A673 (cell line): ENCODE measurements around the gene SIGLEC7. TPM values are rescaled to one million over a fixed set of nuclear protein-coding genes. Genes with fewer than 3 reads are reported as not detected.

ENCODE experiments used
- BruUV-seq: library from RNA; stranded (reverse); fragments of 400-500 nt; replicated peaks from 2 replicates; lab custom pipeline; 2021; lab: Mats Ljungman, UMichigan
- CTCF ChIA-PET: fragments of 300-600 bp; sonication (Branson Sonifier 250); formaldehyde crosslinking; loops from one replicate; lab custom pipeline; 2022; ENCODE audit warnings: antibody characterized with exemption; lab: Charles Lee
- POLR2A ChIA-PET: fragments of 300-600 bp; sonication (Branson Sonifier 250); formaldehyde crosslinking; loops from one replicate; lab custom pipeline; 2022; ENCODE audit warnings: antibody characterized with exemption; ENCODE audit not compliant: low non-redundant PET; lab: Charles Lee
- DNase-seq: peaks from one replicate; pipeline ENCODE4 v3.0.0-alpha.2; 2015; ENCODE audit warnings: low spot score
- H3K27ac ChIP-seq: fragments of 200-600 bp; sonication (generic); 2 replicates; pipeline ENCODE4 v1.5.1; 2016; ENCODE audit warnings: mixed run types, low read depth, mild to moderate bottlenecking, mixed read lengths, antibody characterized with exemption, low read length; ENCODE audit not compliant: poor library complexity, severe bottlenecking
- H3K27me3 ChIP-seq: fragments of 200-600 bp; sonication (generic); replicated peaks from 2 replicates; pipeline ENCODE4 v1.6.1; 2017; ENCODE audit warnings: mixed run types, low read depth, mild to moderate bottlenecking, mixed read lengths, antibody characterized with exemption, low read length; ENCODE audit not compliant: insufficient read depth, poor library complexity
- H3K36me3 ChIP-seq: fragments of 200-600 bp; sonication (generic); 2 replicates; pipeline ENCODE4 v1.6.1; 2016; ENCODE audit warnings: mixed run types, mild to moderate bottlenecking, mixed read lengths, antibody characterized with exemption, low read length; ENCODE audit not compliant: insufficient read depth, poor library complexity, severe bottlenecking
- H3K4me1 ChIP-seq: fragments of 200-600 bp; sonication (generic); 2 replicates; pipeline ENCODE4 v1.6.1; 2017; ENCODE audit warnings: mixed run types, mild to moderate bottlenecking, mixed read lengths, antibody characterized with exemption, low read length; ENCODE audit not compliant: insufficient read depth, poor library complexity, severe bottlenecking
- H3K4me3 ChIP-seq: fragments of 200-600 bp; sonication (generic); 2 replicates; pipeline ENCODE4 v1.5.1; 2016; ENCODE audit warnings: low read depth, mixed run types, mild to moderate bottlenecking, mixed read lengths, low read length; ENCODE audit not compliant: poor library complexity, severe bottlenecking
- H3K9me3 ChIP-seq: fragments of 200-600 bp; sonication (generic); 2 replicates; pipeline ENCODE4 v1.6.1; 2016; ENCODE audit warnings: mixed run types, low read depth, mild to moderate bottlenecking, mixed read lengths, antibody characterized with exemption, low read length; ENCODE audit not compliant: poor library complexity, severe bottlenecking
- EZH2 ChIP-seq: fragments of 200-600 bp; sonication (generic); IDR thresholded peaks from 2 replicates; pipeline ENCODE4 v1.6.1; 2017; ENCODE audit warnings: borderline replicate concordance, low read depth, mild to moderate bottlenecking, mixed read lengths, antibody characterized with exemption, low read length; ENCODE audit not compliant: poor library complexity, severe bottlenecking
- intact Hi-C: fragments of 100-400 bp; cut with micrococcal nuclease; formaldehyde crosslinking; loops from one replicate; pipeline ENCODE4 v1.10.0; 2022; ENCODE audit not compliant: unreplicated experiment
- total RNA-seq: library from RNA; stranded (reverse); gene quantifications from 2 replicates; pipeline ENCODE4 v1.2.3, GENCODE V29; 2021
- TF ChIP-seq, protein P1 (sequence below): fragments of 300-800, 200-600 bp; sonication (generic); conservative IDR thresholded peaks from 2 replicates; pipeline ENCODE4 v1.5.1; 2017; ENCODE audit warnings: low read depth, mild to moderate bottlenecking, antibody characterized with exemption, low read length, moderate library complexity, mixed read lengths

Gene SIGLEC7
- total RNA-seq, 1 experiment from 2014 or later, result not detected

DNA sequence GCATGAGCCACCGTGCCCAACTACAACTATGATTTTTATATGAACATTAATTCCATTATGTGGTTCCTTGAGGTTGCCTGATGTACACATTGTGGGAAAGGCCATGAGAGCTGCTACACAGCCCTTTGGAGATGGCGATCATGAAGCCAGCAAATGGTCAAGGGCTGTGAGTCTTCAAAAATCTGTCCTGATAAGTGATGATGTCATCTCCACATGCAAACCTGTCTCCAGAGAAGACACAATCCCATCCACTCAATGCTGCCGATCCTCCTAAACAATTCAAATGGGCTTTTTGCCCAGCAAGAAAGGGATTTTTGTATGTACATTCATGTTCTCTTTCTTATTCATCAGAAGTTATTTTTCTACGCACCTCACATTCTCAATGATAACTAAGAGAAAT, 17.6 kb downstream of the SIGLEC7 start:
- Histone ChIP-seq H3K9me3 (no peaks in the 10 kb centered on the region), H3K27me3 (no peaks in the 10 kb centered on the region), H3K4me3 (no peak overlapping the region), H3K36me3 (no peaks in the 10 kb centered on the region), H3K4me1 (no peaks in the 10 kb centered on the region), H3K27ac (no peak overlapping the region)
- ChIA-PET CTCF (no interaction called here), POLR2A (no interaction called here)
- intact Hi-C loops, result loop anchor here (2.0 kb wide), 1 partner anchor 99 kb away; no protein-coding TSS in a partner anchor
- DNase-seq, result no peak
- no TSS peak for BruUV-seq
- TF ChIP-seq EZH2, result no peak
- TF ChIP-seq, protein P1, sequence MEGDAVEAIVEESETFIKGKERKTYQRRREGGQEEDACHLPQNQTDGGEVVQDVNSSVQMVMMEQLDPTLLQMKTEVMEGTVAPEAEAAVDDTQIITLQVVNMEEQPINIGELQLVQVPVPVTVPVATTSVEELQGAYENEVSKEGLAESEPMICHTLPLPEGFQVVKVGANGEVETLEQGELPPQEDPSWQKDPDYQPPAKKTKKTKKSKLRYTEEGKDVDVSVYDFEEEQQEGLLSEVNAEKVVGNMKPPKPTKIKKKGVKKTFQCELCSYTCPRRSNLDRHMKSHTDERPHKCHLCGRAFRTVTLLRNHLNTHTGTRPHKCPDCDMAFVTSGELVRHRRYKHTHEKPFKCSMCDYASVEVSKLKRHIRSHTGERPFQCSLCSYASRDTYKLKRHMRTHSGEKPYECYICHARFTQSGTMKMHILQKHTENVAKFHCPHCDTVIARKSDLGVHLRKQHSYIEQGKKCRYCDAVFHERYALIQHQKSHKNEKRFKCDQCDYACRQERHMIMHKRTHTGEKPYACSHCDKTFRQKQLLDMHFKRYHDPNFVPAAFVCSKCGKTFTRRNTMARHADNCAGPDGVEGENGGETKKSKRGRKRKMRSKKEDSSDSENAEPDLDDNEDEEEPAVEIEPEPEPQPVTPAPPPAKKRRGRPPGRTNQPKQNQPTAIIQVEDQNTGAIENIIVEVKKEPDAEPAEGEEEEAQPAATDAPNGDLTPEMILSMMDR, result no peak

DNA sequence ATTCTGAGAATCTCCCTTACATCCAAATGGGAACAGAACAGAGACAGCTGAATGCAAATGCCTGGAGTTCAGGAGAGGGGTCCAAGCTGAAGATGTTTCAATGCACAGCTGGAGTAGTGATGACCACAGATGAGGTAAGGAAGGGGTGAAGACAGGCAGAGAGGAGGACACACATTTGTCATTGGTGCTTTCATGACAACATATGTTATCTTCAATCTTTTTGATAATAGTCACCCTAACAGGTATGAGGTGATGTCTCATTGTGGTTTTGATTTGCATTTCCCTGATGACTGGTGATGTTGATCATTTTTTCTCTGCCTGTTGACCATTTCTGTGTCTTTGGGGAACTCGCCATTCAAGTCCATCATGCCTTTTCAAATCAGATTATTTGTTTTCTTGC, 19.2 kb downstream of the SIGLEC7 start:
- Histone ChIP-seq H3K36me3 (no peaks in the 10 kb centered on the region), H3K27me3 (no peaks in the 10 kb centered on the region), H3K4me1 (no peaks in the 10 kb centered on the region), H3K9me3 (no peaks in the 10 kb centered on the region), H3K4me3 (no peak overlapping the region), H3K27ac (no peak overlapping the region)
- DNase-seq, result no peak
- no TSS peak for BruUV-seq
- CTCF ChIA-PET, result no interaction called here
- intact Hi-C loops, result no loop called here
- no peak for TF ChIP-seq EZH2
- TF ChIP-seq, protein P1, result no peak
- POLR2A ChIA-PET, result no interaction called here

DNA sequence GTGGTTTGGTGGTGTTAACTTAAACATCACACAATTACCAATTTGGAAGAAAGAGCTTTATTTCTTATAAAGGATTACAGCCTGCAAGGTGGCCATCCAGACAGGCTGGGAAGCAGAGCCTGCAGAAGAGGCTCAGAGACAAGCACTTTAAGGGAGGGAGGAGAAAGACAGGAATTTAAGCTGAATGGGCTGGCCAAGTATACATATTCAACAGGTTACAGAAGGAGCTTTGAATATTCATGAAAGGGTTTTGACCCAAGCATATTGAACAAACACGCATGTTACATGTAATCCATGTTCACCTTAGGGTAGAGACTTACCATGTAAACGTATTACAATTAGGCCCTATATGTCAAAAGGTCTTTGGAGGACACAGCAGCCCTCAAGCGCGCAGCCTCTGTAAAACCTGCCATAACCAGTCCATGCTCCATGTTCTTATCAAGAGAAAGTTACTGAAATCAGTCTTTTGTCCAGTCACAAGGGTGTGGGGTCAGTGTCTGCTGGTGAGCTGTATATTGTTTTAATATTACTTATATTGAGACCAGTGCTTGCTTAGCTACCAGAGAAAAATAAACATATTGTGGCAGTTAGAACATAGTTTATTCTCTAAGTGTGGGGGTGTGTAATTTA, 19.9 kb downstream of the SIGLEC7 start:
- H3K4me1 ChIP-seq, result no peaks in the 10 kb centered on the region
- POLR2A ChIA-PET, result no interaction called here
- H3K36me3 ChIP-seq, result no peaks in the 10 kb centered on the region
- CTCF ChIA-PET, result no interaction called here
- DNase-seq, result no peak
- H3K27me3 ChIP-seq, result no peaks in the 10 kb centered on the region
- no peak overlapping the region for H3K4me3 ChIP-seq
- intact Hi-C loops, result no loop called here
- no peaks in the 10 kb centered on the region for H3K9me3 ChIP-seq
- no TSS peak for BruUV-seq
- H3K27ac ChIP-seq, result no peak overlapping the region
- no peak for TF ChIP-seq EZH2
- TF ChIP-seq, protein P1, result no peak
